GM18870 (cell line): ENCODE results near the gene LIN7B.

Experiments used
- ATAC-seq: cut with Tn5 transposase; IDR thresholded peaks from one replicate; pipeline ENCODE4 v1.9.1; 2021; ENCODE audit warnings: moderate library complexity; ENCODE audit not compliant: unreplicated experiment

Gene LIN7B

DNA sequence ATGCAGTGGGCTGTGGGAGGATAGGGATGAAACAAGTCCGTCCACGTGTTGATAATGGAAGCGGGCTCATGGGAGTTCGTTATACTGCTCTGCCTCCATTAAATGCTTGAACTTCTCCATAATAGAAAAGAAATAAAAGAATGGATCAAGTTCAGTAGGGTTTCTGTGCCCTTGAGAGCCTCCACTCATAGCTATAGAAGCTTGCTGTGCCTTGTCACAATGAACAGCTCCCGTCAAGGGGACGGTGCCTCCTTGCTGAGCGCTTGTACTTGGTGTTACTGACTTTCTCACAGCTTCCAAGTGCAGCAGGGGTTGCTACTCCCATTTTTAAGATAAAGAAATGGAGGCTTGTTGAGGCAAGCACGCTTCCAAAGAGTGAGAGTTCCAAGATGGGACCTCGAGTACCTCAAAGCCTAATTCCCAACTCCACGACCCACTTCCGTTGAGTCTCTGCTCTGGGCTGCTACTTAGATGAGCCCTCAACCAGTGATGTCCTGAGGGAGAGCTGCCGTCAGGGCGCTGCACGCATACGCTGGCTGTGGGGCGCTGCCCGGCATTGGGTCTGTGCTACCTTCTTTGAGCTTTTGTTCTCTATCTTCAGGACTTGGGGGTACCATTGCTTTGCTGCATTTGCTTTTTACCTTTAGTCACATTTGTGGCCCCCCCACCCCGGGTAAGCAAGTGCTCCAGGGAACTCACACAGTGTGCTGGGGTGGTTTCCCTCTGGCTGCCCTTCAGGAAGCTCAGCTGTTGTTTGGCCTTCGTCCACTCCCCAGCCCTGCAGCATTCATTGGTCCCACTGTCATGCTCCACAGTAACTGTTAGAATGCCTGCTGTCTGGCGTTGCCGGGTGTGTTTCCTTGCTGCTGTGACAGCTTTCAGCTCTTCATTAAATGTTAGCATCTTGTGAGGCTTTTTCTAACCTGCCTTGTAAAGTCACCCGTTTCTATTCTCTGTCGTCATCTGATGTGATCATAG is 19.4 kb upstream of the LIN7B start:
- no peak for ATAC-seq

DNA sequence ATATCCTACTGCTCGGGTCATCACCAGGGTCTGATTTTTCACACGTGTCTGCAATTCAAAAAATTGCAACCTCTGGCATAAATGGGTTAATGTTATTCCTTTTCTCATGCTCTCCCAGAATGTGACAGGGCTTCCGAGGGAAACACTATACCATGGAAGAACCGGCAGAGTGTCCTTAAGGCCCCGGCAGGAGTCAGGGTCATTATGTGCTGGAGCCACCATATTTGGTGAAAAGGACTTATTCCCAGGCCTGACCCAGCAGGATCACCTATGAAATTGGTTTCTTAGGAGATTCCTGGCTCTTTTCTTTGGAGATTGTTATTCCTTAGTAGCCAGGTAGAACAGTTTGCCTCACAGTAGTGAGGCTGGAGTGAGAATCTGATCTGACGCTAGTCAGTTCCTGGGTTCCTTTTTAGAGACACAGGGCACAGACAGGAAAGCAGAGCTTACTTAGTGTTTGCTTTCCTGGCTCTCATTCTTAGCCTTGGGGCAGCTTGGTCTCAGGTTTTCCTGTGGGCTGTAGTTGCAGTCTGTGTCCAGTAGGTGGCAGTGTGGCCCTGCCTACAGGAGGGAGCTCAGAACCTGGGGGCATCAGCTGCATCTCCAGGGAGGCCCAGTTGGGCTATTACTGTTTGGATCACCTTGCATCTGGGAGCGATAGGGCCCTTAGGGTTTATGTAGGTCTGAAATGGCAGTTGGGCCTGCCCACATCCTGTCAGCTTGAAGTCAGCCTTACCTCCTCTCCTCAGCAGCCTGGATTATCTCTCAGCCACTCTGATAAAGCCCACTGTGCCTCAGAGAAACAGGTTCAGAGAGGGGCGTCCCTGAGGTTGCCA is 16.5 kb upstream of the LIN7B start:
- ATAC-seq, result no peak

DNA sequence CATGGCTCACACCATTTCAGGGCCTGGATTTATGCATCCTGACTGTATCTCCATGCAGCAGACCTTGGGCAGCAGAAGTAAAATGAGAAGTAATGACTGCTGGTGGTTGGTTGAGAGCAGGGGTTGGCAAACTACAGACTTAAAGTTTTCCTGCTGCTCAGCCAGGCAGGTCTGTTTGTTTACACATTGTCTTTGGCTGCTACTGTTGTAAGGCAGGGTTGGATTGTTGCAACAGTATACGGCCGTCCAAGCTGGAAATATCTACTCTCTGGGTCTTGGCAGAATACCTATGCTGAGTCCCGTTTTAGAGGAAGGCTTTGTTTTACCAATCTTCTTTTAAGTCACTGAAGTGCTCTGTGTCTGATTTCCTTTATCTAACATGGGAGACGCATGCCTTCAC is 15.4 kb upstream of the LIN7B start:
- ATAC-seq, result no peak

DNA sequence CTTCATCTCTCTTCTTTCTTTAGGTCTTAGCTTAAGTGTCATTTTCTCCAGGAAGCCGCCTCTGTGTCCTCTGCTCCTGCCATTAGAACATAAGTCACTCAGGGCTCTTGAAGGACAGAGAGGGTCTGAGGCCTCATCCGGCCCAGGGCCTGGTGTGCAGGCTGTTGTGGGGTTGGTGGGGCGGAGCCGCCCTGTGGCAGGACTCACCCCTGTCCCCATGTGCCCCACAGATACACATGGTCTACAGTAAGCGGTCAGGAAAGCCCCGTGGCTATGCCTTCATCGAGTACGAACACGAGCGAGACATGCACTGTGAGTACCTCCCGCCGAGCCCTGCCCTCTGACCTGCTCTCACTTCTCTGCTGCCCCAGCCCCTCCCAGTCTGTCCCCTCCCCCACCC is 13.0 kb upstream of the LIN7B start:
- ATAC-seq, result no peak

DNA sequence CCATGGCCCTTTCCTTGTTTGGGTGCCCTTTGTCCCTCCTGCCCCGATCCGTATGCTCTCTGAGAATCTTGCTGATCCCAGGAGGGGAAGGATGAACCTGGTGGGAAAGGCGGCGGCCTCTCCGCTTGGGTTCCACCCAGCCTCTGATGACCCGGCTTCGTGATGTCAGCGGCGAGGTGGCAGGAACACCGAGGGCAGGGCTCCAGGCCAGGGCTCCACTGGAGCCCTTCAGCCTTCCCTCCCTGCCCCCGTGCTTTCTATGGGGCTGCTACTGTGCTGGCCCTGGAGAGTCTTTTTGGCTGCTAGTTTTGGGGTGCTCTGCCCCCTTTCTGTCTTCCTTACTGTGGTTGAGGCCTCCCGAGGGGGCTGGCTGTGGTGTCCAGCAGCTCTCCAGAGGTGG is 11.9 kb upstream of the LIN7B start:
- ATAC-seq, result no peak

DNA sequence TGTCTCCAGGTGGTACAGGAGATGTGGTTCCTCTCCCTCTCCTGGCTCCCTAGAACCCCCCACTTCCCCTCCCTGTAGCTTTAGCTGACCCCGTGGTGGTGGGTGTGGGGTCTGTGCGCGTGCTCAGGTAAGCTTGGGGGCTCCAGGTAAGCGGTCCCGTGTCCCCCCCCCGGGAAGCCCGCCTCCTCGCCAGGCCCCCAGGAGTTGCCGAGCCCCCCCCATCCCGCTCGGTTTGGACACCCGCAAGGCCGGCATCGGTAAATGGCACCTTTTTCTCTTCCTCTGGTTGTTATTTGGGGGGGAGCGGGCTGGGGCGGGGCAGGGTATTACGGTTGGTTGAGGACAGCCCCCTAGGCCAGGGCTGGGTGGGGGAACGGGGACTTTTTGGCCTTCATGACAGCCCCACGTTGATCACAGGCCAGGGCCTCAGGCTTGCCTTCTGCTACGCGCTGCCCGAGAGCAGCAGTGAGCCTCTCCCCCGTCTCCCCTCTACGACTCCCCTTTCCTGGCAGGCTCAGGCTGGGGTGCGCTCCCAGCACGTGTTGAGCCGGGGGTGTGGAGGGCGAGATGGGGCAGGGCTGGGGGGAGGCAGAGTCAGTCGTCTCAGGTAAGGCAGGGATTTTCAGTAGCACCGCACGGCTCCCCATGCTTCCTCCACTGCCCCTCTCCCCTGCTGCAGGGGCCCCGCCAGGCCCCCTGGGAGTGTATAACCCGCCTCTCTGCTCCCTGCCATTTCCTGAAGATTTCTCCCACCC is 10.7 kb upstream of the LIN7B start:
- ATAC-seq, result no peak

DNA sequence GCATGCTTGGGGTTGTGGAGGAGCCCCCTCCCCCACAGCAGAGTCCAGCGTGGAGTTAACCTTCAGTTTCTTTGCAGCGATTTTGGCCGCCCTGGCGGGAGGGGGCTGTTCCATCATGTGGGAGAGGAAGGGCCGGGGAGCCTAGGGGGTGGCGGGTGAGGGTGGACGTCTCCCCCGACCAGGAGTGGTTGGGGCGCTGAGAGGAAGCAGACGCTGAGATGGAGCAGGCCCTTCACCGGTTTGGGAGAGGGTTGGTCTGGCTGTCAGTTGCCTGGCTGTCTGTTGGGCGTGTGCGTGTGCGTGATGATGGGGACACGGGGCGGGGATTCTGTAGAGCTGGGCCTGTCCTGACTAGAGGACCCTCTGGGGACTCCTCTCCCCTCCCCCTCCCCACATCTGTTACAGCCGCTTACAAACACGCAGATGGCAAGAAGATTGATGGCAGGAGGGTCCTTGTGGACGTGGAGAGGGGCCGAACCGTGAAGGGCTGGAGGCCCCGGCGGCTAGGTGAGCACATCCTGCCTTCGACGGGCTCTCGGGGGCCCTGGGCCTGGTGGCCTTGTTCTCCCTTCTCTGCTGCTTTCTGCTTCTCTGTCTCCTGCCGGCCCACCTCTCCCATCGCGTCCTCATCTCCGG is 9.8 kb upstream of the LIN7B start:
- no peak for ATAC-seq

DNA sequence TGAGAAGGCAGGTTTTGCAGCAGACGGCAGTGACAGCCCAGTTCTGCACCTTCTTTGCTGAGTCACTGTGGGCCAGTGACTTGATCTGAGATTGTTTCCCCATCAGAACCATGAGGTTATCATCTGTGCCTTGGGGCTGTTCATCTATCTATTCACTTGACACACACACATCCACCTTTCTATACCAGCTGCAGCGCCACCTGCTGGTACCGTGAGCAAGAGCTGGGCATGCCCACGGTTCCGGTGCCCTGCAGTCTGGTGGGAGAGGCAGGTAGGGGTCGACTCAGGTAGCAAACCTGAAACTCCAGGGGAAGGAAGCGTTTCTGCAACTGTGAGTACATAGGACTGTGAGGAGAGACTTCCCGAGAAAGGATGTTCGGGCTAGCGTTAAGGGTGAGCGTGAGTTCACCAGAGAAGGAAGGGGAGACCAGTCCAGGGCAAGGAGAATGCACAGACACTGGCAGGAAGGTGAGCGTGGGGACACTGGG is 7.5 kb upstream of the LIN7B start:
- ATAC-seq, result no peak

DNA sequence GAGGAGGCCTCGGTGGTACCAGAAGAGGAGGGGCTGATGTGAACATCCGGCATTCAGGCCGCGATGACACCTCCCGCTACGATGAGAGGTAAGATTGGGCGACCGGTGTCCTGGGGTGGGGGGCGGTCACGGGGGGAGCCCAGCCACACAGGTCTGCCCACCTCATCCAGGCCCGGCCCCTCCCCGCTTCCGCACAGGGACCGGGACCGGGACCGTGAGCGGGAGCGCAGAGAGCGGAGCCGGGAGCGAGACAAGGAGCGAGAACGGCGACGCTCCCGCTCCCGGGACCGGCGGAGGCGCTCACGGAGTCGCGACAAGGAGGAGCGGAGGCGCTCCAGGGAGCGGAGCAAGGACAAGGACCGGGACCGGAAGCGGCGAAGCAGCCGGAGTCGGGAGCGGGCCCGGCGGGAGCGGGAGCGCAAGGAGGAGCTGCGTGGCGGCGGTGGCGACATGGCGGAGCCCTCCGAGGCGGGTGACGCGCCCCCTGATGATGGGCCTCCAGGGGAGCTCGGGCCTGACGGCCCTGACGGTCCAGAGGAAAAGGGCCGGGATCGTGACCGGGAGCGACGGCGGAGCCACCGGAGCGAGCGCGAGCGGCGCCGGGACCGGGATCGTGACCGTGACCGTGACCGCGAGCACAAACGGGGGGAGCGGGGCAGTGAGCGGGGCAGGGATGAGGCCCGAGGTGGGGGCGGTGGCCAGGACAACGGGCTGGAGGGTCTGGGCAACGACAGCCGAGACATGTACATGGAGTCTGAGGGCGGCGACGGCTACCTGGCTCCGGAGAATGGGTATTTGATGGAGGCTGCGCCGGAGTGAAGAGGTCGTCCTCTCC is 6.3 kb upstream of the LIN7B start:
- no peak for ATAC-seq

DNA sequence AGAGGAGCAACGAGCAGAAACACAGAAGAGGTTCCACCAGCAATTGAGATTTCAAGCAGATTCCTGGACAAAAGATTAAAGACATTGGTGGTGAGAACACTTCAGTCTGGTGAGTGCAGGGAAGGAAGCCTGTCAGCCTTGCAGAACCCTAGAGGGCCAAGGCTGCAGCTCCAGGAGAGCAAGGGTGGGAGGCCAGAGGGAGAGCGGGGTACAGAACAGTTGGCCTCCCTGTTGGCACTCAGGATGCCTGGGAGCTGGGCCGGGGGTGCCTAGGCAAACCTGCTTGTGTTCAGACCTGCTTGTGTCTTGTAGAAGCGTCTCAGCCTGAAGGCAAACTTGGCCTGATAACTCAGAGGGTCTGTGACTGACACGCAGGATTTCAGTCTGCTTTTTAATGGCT is 5.1 kb upstream of the LIN7B start:
- no peak for ATAC-seq

DNA sequence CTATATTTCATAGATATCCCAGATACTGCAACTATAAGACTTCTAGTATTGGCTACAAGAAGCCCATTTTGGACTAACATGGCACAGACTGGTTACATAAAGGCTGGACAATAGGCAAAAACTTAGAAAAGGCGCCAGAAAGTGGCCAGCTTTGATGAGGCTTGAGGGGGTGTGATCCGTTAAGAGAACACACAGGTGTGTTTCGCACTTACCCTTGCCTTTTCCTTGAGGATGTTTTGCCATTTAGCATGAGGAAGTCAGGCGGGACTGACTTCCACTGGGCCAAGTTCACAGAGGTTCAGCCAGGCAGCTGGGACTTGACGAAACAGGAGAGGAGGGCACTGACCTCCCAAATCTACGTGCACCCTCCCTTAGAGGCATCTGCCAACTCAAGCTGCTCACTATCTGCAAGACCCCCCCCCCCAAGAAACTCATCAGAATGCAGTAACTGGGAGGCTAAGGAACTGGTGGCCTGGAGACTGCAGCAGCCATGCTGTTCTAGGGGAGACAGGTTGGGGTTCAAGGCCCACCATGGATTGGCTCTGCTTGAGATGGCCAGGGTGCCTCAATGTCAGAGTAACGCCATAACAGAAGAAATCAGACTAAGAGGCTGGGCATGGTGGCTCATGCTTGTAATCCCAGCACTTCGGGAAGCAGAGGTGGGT is 4.5 kb upstream of the LIN7B start:
- ATAC-seq, result no peak

DNA sequence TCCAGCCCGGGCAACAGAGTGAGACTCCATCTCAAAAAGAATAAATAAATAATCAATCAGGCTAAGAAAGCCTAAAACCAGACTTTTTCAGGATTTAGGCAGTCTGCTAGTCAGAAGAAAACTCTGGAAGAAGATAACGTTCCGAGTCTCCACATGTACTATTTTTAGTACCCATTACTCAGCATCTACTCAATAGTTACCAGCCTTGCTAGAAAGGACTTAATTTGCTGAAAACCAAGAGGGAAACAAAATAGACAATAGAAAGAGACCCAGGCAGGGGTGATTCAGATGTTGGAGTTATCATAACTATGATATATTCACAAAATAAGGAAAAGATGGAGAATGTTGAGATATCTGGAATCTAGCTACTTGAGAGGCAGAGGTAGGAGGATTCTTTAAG is 3.6 kb upstream of the LIN7B start:
- no peak for ATAC-seq

DNA sequence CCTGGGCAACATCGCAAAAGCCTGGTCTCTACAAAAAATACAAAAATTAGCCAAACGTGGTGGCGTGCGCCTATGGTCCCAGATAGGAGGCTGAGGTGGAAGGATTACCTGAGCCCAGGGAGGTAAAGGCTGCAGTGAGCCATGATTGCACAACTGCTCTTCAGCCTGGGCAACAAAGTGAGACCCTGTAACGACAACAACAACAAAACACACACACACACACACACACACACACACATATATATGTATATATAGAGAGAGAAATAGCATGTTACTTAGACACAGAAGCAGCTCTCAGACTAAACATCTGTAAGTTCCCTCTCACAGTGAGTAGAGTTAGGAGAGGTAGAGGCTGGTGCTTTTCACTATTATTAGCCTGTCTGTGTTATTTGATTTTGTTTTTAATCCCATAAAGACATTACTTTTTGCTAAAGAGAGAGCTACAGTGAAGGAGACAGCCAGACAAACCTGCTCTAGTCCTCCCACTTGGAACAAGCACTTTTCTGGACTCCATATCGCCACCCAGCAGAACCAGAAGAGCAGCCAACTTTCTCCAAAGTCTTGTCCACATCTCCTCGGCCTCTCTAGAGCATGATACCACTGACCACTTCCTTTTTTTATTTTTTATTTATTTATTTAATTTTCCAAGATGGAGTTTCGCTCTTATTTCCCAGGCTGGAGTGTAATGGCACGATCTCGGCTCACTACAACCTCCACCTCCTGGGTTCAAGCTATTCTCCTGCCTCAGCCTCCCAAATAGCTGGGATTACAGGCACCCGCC is 2.8 kb upstream of the LIN7B start:
- no peak for ATAC-seq

DNA sequence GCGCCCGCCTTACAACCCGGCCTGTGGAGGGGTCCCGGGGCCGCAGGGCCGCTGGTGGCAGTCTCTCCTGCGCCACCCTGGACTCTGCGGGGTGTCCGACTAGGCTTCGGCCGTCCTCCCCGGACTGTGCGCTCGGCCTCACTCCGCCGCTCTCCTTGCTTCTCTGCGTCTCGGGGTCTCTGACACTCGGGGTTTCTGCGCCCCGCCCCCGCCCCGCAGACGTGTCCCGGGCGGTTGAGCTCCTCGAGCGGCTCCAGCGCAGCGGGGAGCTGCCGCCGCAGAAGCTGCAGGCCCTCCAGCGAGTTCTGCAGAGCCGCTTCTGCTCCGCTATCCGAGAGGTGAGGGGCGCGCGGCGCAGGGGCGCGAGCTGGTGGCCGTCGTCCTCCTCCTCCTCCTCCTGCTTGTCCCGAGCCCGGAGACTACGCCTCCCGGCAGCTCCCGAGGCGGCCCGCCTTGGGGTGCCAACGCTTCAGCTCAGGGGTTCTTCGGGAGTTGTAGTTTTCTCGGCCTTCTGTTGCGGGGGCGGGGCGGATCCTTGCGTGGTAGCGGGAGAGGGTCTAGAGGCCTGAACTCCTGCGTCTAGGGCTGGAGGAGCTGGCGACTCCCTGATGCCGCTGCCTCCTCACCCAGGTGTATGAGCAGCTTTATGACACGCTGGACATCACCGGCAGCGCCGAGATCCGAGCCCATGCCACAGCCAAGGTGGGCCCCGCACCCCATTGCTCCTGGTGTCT is 627 bp downstream of the LIN7B start:
- no peak for ATAC-seq

DNA sequence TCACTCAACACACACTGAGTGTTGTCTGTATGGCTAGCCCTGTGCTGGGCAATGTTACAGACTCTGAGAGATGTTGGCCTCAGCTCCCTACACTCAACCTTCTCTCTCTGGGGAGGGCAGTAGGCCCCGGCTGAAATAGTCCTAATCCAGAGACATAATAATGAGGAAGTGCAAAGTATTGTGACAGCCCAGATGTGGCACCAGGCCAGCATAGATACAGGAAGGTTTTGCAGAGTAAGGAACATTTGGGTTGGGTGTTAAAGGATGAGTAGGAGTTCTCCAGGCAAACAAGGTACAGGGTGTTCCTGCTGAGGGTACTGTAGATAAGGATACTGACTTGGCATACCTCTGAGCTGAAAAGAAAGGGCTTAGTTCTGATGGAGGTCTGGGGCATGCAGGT is 2.4 kb downstream of the LIN7B start:
- no peak for ATAC-seq

DNA sequence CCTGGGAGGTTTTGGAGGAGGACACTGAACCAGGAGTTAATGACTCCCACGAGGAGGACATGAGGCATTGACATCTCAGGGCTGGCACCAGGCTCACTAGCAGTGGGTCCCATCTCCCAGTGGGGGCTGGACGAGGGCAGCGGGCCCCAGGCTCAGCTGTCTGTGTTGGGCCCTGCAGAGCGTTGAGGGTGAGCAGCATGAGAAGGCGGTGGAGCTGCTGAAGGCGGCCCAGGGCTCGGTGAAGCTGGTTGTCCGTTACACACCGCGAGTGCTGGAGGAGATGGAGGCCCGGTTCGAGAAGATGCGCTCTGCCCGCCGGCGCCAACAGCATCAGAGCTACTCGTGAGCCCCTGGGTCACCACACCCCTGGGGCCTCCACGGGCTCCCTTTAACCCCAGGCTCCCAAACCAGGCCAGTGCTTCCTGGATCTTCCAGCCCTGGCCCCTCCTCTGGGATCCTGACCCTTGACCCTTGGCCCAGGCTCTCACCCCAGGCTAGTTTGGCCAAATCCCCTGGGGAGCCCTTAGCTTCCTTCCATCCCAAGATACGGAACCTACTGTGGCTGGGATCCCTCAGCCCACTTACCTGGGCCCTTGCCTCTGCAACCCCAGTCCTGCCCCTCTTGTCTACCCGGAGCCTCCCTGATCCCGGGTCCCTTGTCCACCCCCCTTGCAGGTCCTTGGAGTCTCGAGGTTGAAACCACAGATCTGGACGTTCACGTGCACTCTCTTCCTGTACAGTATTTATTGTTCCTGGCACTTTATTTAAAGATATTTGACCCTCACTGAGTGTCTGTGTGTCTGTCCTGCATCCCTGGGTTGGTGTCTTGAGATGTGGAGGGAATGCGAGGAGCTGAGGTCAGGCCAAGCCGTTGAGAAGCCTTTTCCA is 3.8 kb downstream of the LIN7B start:
- ATAC-seq, result no peak
